Endothelial cell (in vitro differentiated cells): ENCODE measurements around the gene CCNY. TPM values are rescaled to one million over a fixed set of nuclear protein-coding genes. Genes with fewer than 3 reads are reported as not detected.

ENCODE experiments used
- DNase-seq: peaks from one replicate; pipeline ENCODE4 v3.0.0; 2021; ENCODE audit warnings: low spot score
- H3K27ac Mint-ChIP-seq: one replicate; pipeline ENCODE4 v1.8.0; 2021; ENCODE audit warnings: mixed read lengths, inconsistent platforms; ENCODE audit not compliant: unreplicated experiment
- H3K27me3 Mint-ChIP-seq: one replicate; pipeline ENCODE4 v1.8.0; 2021; ENCODE audit warnings: mild to moderate bottlenecking, moderate library complexity, mixed read lengths, inconsistent platforms; ENCODE audit not compliant: unreplicated experiment
- H3K36me3 Mint-ChIP-seq: one replicate; pipeline ENCODE4 v1.8.0; 2021; ENCODE audit warnings: mild to moderate bottlenecking, low read depth, mixed read lengths, inconsistent platforms; ENCODE audit not compliant: unreplicated experiment
- H3K4me1 Mint-ChIP-seq: one replicate; pipeline ENCODE4 v1.8.0; 2021; ENCODE audit warnings: mild to moderate bottlenecking, mixed read lengths, inconsistent platforms; ENCODE audit not compliant: unreplicated experiment
- H3K4me3 Mint-ChIP-seq: one replicate; pipeline ENCODE4 v1.8.0; 2021; ENCODE audit warnings: mild to moderate bottlenecking, mixed read lengths, inconsistent platforms; ENCODE audit not compliant: unreplicated experiment
- H3K9me3 Mint-ChIP-seq: one replicate; pipeline ENCODE4 v1.8.0; 2021; ENCODE audit warnings: mixed read lengths, inconsistent platforms; ENCODE audit not compliant: unreplicated experiment
- CTCF ChIP-seq: fragments of 200-600 bp; sonication (generic); IDR thresholded peaks from one replicate; pipeline ENCODE4 v1.5.0; 2021; ENCODE audit warnings: antibody characterized with exemption; ENCODE audit not compliant: unreplicated experiment
- total RNA-seq: library from RNA; stranded (reverse); fragmentation: NEBNext Ultra II Directional; extraction: Animal tissue kit (Norgen Biotek cat#: 25700); gene quantifications from one replicate; pipeline ENCODE4 v1.2.1, GENCODE V29; 2021; ENCODE audit not compliant: unreplicated experiment

CCNY gene
- total RNA-seq, 1 donor from 2014 or later, result 169 TPM

GRCh38 chr10:35573796-35574195 is 237.5 kb downstream of the CCNY start:
- TF ChIP-seq CTCF, result no peak

GRCh38 chr10:35574924-35575352 is 238.6 kb downstream of the CCNY start:
- DNase-seq, result peak; percentile 28
- peaks cover 7% of the 10 kb centered on the region for H3K27me3 Mint-ChIP-seq
- H3K27ac Mint-ChIP-seq, result no peak overlapping the region
- H3K36me3 Mint-ChIP-seq, result peaks cover 9% of the 10 kb centered on the region
- H3K9me3 Mint-ChIP-seq, result no peaks in the 10 kb centered on the region
- no peak overlapping the region for H3K4me3 Mint-ChIP-seq
- peak; percentile 26 for TF ChIP-seq CTCF
- H3K4me1 Mint-ChIP-seq, result peaks cover 6% of the 10 kb centered on the region

More at GRCh38 chr10:35573796-35574195, 237.5 kb downstream of the CCNY start:
- H3K9me3 Mint-ChIP-seq, result no peaks in the 10 kb centered on the region
- peaks cover 14% of the 10 kb centered on the region for H3K27me3 Mint-ChIP-seq
- peaks cover 20% of the 10 kb centered on the region for H3K36me3 Mint-ChIP-seq
- no peak overlapping the region for H3K4me3 Mint-ChIP-seq
- peak overlapping the region; percentile 1 for H3K27ac Mint-ChIP-seq
- DNase-seq, result no peak
- H3K4me1 Mint-ChIP-seq, result peaks cover 9% of the 10 kb centered on the region

- H3K27me3 Mint-ChIP-seq, result peaks cover 7% of the 10 kb centered on the region
- H3K4me1 Mint-ChIP-seq, result peaks cover 6% of the 10 kb centered on the region
- no peaks in the 10 kb centered on the region for H3K9me3 Mint-ChIP-seq
- no peak overlapping the region for H3K27ac Mint-ChIP-seq
- H3K4me3 Mint-ChIP-seq, result no peak overlapping the region
- TF ChIP-seq CTCF, result no peak
- H3K36me3 Mint-ChIP-seq, result peaks cover 8% of the 10 kb centered on the region
- DNase-seq, result no peak
These were observed 239.3 kb downstream of the CCNY start for GRCh38 chr10:35575640-35576039.

GRCh38 chr10:35576730-35577129 is 240.4 kb downstream of the CCNY start:
- DNase-seq, result no peak
- no peak for TF ChIP-seq CTCF
- no peak overlapping the region for H3K27ac Mint-ChIP-seq
- H3K36me3 Mint-ChIP-seq, result peaks cover 8% of the 10 kb centered on the region
- H3K4me1 Mint-ChIP-seq, result peaks cover 6% of the 10 kb centered on the region
- no peaks in the 10 kb centered on the region for H3K9me3 Mint-ChIP-seq
- no peak overlapping the region for H3K4me3 Mint-ChIP-seq
- H3K27me3 Mint-ChIP-seq, result peaks cover 7% of the 10 kb centered on the region

- TF ChIP-seq CTCF, result no peak
- Mint-ChIP-seq H3K27me3 (peaks cover 7% of the 10 kb centered on the region), H3K4me1 (peaks cover 6% of the 10 kb centered on the region), H3K4me3 (no peak overlapping the region), H3K9me3 (no peaks in the 10 kb centered on the region), H3K27ac (no peak overlapping the region), H3K36me3 (peaks cover 8% of the 10 kb centered on the region)
- DNase-seq, result no peak
These were observed 241.8 kb downstream of the CCNY start for GRCh38 chr10:35577926-35578617.
